ENCODE measurements around the gene COL9A3.
"Not testable (repeated sequence)": the region's sequence is repeated elsewhere in the genome, so short reads cannot be mapped to it uniquely, and the experiment has no call there.

COL9A3 gene

DNA sequence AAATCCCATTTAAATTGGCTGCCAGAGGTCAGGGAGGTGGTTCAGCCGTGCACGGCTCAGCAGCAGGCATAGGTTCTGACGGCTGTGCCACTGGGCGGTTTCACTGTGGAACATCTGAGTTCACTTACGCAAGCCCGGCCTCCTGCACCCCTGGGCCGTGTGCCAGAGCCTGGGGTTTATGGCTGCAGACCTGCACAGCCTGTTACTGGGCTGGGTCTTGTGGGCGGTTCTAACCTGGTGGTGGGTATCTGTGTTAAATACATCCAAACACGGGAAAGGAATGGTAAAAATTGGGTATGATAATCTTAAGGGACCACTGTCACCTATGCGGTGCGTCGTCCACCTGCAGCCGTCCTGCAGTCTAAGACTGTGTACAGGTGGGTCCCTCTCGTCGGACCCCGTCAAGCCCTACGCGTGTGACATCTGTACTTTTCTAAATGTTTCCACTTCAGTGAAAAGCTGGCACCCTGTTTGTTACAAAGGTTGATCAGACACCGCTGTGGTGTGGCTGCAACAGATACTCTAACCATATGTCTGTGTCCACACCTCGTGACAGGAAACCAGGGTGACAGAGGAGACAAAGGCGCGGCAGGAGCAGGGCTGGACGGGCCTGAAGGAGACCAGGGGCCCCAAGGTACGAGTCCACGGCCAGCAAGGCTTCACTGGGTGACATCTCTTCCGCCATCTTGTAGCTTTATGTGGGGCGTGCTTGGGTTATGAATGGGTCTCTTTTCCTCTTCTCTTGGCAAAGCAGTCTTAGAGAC lies 21.5 kb downstream of the COL9A3 start:
- DNase-seq, result no peak

DNA sequence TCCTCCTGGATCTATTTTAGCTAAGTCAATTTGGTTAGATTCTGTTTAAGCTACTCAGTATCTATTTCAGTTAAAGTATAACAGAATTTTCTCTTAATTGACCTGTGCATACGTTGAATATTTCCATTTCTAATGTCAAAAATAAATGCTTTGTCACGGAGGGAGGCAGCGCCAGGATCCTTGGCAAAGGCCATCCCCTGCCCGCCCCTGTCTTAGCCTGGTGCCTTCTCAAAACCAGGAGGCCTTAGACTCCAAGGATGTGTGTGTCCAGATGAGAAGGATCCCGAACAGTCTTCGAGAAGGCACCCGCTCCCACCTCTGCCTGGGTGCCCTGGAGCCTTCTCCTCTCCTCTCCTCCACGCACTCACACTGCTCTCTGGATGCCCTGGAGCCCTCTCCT lies 22.4 kb downstream of the COL9A3 start:
- DNase-seq, result no peak

DNA sequence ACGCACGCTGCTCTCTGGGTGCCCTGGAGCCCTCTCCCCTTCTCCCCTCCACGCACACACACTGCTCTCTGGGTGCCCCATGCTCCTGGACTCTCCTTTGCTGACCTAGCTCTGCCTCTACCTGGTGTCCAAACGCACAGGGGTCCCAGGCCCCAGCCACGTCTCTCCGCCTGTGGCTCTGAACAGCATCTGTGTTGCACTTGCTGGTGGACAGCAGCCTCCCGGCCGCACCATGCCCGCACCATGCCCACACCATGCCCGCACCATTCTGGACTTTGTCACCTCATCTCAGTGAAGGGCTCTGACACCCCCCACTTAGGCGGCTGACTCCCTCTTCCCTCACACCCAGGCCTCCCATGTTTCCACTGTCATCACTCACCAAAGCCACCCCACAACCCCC lies 23.0 kb downstream of the COL9A3 start:
- DNase-seq, result no peak

GRCh38 chr20:62840244-62841197 lies 23.7 kb downstream of the COL9A3 start:
- no peak for DNase-seq

- DNase-seq, result no peak
These were observed 24.9 kb downstream of the COL9A3 start for GRCh38 chr20:62841705-62842212.

DNA sequence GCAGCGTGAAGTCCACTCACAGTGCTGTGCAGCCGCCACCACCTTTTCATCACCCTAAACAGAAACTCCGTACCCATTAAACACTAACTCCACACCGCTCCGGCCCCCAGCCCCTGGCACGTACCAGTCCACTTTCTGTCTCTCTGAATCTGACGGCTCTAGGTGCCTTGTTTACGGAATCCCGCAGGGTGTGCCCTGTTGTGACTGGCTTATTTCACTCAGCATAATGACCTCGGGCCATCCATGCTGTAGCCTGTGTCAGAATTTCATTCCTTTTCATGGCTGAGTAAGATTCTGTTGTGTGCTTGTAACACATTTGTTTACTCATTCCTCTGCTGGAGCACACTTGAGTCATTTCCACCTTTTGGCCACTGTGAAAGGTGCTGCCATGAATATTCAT lies 26.8 kb downstream of the COL9A3 start:
- DNase-seq, result no peak

DNA sequence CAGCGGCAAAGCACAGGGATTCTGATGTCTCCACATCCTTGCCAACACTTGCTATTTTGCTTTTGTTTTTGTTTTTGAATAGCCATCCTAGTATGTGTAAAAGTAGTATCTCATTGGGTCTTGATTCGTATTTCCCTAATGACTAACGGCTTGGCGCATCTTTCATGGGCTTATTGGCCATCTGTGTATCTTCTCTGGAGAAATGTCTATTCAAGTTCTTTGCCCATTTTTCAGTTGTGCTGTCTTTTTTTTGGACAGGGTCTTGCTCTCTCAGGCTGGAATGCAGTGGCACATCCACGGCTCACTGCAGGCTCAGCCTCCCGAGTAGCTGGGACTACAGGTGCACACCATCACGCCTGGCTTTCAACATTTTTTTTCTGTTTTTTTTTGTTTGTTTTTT lies 27.3 kb downstream of the COL9A3 start:
- DNase-seq, result no peak

DNA sequence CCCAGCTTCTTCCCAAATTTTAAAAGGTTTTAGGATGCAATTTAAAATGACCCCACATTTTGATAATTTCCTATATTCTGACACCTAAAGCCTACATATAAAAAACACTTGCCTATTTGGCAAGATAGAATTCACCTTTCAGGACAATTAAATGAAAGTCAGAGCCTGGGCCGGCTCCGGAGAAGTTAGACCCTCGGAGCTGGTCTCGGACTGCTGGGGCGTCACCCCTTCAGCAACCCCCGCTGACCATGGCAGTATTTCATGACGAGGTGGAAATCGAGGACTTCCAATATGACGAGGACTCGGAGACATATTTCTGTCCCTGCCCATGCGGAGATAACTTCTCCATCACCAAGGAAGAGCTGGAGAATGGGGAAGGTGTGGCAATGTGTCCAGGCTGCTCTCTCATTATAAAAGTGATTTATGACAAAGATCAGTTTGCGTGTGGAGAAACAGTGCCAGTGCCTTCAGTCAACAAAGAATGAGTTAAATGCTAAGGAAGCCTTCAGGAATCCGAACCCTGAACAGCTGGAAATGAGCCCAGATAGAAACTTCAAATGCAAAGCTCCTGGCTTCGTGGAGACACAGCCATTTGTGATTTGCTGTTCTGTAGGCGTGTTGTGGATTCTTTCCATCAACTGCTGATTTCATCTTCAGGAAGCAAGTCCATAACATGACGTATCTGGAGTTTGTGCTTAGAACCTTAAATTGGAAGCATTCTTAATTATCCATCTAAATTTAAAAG lies 28.7 kb downstream of the COL9A3 start:
- no peak for DNase-seq

- no peak for DNase-seq
These were observed 29.5 kb downstream of the COL9A3 start for GRCh38 chr20:62846166-62846890.

DNA sequence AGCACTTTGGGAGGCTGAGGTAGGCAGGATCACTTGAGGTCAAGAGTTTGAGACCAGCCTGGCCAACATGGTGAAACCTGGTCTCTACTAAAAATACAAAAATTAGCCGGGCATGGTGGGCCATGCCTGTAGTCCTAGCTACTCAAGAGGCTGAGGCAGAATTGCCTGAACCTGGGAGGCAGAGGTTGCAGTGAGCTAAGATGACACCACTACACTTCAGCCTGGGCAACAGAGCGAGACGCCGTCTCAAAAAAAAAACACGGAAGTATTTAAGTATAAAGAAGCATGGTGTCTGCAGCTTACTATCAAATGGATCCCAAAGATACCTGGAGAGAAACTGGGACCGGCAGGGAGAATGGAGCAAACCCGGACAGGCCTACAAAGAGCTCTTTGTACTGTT lies 32.1 kb downstream of the COL9A3 start:
- not testable (repeated sequence) for DNase-seq

GRCh38 chr20:62849431-62849830 lies 32.6 kb downstream of the COL9A3 start:
- no peak for DNase-seq

DNA sequence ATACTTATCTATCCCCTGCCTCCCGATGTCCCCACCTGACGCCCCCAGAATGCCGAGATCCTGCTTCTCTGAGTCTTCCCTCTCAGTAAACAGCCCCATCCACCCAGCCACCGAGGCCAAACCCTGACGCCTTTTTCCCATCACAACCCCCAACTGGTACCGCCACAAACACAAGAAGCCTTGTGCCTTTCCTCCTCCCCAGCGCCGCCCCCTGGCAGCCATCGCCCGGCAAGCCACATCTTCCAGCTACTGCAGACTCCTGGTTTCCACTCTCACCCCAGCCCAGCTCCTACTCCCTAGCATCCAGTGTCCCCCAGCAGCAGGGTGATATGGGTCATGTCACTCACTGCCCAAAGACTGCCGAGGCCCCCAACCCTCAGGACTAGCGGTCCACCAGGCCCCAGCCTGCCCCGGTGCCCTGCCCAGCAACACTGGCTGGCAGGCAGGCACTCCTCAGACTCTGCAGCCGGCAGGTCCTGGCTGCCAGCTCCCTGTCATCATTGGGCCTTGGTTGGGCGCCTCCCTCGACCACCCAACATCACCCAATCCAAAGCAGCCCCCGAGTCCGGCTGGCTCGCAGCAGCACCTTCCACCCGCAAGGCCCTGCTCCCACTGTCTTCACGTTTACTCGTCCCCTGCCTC lies 33.6 kb downstream of the COL9A3 start:
- no peak for DNase-seq

- no peak for DNase-seq
These were observed 35.3 kb downstream of the COL9A3 start for GRCh38 chr20:62852196-62852595.

DNA sequence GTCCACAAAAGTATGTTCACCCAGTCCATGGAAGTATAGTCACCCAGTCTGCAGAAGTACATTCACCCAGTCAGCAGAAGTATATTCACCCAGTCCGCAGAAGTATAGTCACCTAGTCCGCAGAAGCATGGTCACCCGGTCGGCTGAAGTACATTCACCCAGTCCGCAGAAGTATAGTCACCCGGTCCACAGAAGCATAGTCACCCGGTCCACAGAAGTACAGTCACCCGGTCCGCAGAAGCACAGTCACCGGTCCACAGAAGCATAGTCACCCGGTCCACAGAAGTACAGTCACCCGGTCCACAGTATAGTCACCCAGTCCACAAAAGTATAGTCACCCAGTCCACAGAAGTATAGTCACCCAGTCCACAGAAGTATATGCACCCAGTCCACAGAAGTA lies 36.0 kb downstream of the COL9A3 start:
- no peak for DNase-seq

- DNase-seq, result not testable (repeated sequence)
These were observed 36.5 kb downstream of the COL9A3 start for GRCh38 chr20:62853304-62853703.

DNA sequence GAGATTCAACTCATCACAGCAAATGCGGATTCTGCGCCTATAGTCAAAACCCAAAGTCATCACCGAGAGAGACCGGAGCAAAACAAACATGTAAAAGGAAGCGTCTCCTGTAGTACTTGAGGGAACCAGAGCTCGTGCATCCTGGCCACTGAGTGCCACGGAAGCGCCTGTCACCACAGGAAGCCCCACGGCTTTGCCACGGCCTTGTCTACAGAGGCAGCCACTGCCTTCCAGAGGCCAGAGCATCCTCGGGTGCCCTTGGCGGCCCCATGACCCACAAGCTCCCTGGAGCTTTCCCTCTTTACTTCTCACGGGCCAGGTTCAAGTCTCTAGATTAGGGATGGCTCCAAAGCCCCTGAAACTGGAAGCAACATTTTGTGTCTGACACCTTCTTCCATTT lies 37.3 kb downstream of the COL9A3 start:
- no peak for DNase-seq

- no peak for DNase-seq
These were observed 38.3 kb downstream of the COL9A3 start for GRCh38 chr20:62855120-62855519.

DNA sequence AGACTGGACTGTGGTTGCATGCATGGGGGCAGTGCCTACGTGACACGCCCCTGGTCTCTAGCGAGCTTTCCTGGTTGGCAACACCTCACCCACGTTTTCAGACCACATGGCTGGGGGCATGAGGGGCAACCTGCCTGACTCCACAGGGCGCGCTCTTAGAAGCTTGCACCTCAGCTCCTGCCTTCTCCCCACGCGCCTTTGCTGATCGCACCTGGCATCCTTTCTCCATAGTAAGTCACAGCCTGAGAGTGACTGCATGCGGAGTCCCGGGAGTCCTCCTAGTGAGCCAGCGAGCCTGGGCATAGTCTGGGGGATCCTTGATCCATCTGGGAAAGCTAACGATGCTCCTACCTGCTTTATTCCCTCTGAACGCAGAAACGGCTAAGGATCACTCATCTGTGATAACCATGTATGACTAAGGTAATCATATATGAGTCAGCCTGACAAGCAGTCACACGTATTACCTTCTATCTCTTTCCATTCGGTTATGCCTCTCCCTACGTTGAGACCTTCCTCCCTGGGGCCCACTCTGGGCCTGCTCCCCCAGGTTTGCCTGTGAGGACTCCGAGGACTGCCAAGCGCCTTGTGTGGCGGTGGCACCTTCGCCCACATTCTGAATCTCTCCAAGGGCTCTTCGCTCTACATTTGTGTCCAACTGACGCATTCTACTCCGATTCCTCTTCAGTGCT lies 40.2 kb downstream of the COL9A3 start:
- DNase-seq, result no peak

GRCh38 chr20:62858058-62858830 lies 41.4 kb downstream of the COL9A3 start:
- DNase-seq, result no peak

DNA sequence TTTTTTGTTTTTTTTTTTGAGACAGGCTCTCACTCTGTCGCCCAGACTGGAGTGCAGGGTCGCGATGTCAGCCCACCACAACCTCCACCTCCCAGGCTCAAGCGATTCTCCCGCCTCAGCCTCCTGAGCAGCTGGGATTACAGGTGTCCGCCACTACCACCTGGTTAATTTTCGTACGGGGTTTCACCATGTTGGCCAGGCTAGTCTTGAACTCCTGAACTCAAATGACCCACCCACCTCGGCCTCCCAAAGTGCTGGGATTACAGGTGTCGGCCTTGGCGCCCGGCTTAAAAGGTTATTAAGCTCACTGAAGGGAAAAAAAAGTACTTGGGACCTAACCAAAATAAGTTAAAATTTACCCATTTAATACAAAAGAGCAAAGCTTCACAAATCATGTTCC lies 42.9 kb downstream of the COL9A3 start:
- DNase-seq, result no peak
